HepG2 (cell line): ENCODE results near the gene ZNF10. TPM values are rescaled to one million over a fixed set of nuclear protein-coding genes. Genes with fewer than 3 reads are reported as not detected.
A peak's percentile ranks its signal among the peaks of the same experiment; 100 is the strongest.

Source experiments
- FOXP1 ChIP-seq, 2 experiments: fragments of 450-650 bp in 1 of 2; IDR thresholded peaks; 2 replicates each; pipeline ENCODE4 v1.6.1; 2017 to 2018; ENCODE audit warnings: antibody characterized with exemption in 1 of 2
- GABPB1 ChIP-seq: IDR thresholded peaks from 2 replicates; pipeline ENCODE4 v1.6.1; 2016; ENCODE audit warnings: mild to moderate bottlenecking, missing genetic modification reagents, moderate library complexity, missing compliant biosample characterization
- NFE2L2 ChIP-seq: fragments of 150-350 bp; IDR thresholded peaks from 2 replicates; pipeline ENCODE4 v1.6.1; 2014; ENCODE audit warnings: low read length
- SMAD3 ChIP-seq: sonication (generic); formaldehyde crosslinking; IDR thresholded peaks from 2 replicates; pipeline ENCODE4 v1.4.0; 2020; ENCODE audit warnings: missing genetic modification reagents
- SMARCE1 ChIP-seq: fragments of 450-650 bp; IDR thresholded peaks from 2 replicates; pipeline ENCODE4 v1.6.1; 2017; ENCODE audit warnings: borderline replicate concordance
- SOX6 ChIP-seq, 2 experiments: fragments of 450-650 bp in 1 of 2; sonication (generic) in 1 of 2; formaldehyde crosslinking in 1 of 2; IDR thresholded peaks; 2 replicates each; pipeline versions ENCODE4 v1.4.0 to v1.6.1; 2017 to 2020; ENCODE audit warnings: antibody characterized with exemption in 1 of 2, mild to moderate bottlenecking in 1 of 2, missing genetic modification reagents in 1 of 2
- ZNF343 ChIP-seq: sonication (generic); formaldehyde crosslinking; IDR thresholded peaks from 2 replicates; pipeline ENCODE4 v1.4.0; 2020; ENCODE audit warnings: mild to moderate bottlenecking, missing genetic modification reagents
- polyA plus RNA-seq, 8 experiments: library from polyadenylated mRNA; depleted of rRNA in 3 of 8; stranded (reverse) in 7 of 8; unstranded in 1 of 8; fragments of >200 nt; fragmentation: Illumina TruSeq in 4 of 8; extraction: Trizol in 4 of 8; gene quantifications; 2 replicates each; pipeline versions ENCODE4 v1.2.1 to v1.2.3, GENCODE V29; 2011 to 2016; ENCODE audit warnings: low read depth in 4 of 8, missing spikeins in 1 of 8, mixed read lengths in 1 of 8; ENCODE audit not compliant: insufficient read depth in 1 of 8
- total RNA-seq, 5 experiments: library from RNA; depleted of rRNA; stranded (reverse); fragments of >200 nt; fragmentation: Illumina TruSeq; extraction: Trizol; gene quantifications; 2 replicates each; pipeline ENCODE4 v1.2.3, GENCODE V29; 2016; ENCODE audit warnings: low read depth in 1 of 5
- TF ChIP-seq, protein P1 (sequence below): sonication (generic); formaldehyde crosslinking; IDR thresholded peaks from 2 replicates; pipeline ENCODE4 v1.4.0; 2020; ENCODE audit warnings: missing genetic modification reagents, borderline replicate concordance
- TF ChIP-seq, protein P2 (sequence below): sonication (generic); formaldehyde crosslinking; IDR thresholded peaks from 2 replicates; pipeline ENCODE4 v1.4.0; 2020; ENCODE audit warnings: missing genetic modification reagents
- TF ChIP-seq, protein P3 (sequence below): sonication (generic); formaldehyde crosslinking; IDR thresholded peaks from 2 replicates; pipeline ENCODE4 v1.8.0; 2022; ENCODE audit warnings: mild to moderate bottlenecking, missing genetic modification reagents, borderline replicate concordance
- TF ChIP-seq, protein P4 (sequence below): sonication (generic); formaldehyde crosslinking; IDR thresholded peaks from 2 replicates; pipeline ENCODE4 v1.5.0; 2020; ENCODE audit warnings: mild to moderate bottlenecking, missing genetic modification reagents
- TF ChIP-seq, protein P5 (sequence below): sonication (generic); formaldehyde crosslinking; IDR thresholded peaks from 2 replicates; pipeline ENCODE4 v1.4.0; 2020; ENCODE audit warnings: missing genetic modification reagents, borderline replicate concordance
- TF ChIP-seq, protein P6 (sequence below): sonication (generic); formaldehyde crosslinking; IDR thresholded peaks from 2 replicates; pipeline ENCODE4 v1.4.0; 2020; ENCODE audit warnings: mild to moderate bottlenecking, missing genetic modification reagents

Gene ZNF10
- total and polyA plus RNA-seq, 2 of the 13 experiments (the other 11 are each of a cell fraction or from before 2014, with no cell fraction given), result 2.9 to 6.5 TPM

DNA sequence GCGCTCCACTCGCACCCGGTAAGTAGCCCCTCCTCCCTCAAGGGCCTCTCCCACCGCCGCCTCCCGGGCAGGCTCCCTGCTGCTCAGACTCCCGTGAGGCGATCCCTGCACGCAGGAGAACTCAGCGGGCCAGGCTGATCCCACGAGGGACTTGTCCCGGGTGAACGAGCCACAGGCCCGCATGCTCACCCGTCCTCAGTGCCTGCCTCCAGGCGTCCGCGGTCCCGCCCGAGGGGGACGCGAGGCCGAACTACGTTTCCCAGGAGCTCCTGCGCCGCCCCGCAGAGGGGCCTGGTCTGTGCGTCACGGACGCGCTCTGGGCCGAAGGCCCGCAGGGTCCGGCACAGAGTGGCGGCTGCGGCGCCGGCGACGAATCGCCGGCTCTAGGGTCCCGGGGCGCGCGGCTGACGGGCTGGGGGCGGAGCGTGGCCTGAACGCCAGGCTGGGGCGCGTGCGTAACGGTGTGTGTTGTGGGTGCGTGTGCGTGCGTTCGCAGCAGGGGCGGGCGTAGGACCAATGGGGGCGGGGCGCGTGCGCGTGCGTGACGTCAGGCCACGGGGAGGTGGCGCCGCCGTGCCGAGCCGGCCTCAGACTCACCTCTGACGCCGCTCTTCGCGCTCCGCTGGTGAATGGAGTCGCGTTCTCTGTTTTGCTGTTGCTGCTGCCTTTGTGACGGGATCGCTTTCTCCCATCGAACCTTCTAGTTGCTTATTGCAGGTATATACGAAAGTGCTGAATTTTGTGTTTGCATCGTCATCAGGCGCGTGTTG, at the start of gene ZNF10, which contains the start of gene ZNF891 (continued):
- TF ChIP-seq, protein P1, sequence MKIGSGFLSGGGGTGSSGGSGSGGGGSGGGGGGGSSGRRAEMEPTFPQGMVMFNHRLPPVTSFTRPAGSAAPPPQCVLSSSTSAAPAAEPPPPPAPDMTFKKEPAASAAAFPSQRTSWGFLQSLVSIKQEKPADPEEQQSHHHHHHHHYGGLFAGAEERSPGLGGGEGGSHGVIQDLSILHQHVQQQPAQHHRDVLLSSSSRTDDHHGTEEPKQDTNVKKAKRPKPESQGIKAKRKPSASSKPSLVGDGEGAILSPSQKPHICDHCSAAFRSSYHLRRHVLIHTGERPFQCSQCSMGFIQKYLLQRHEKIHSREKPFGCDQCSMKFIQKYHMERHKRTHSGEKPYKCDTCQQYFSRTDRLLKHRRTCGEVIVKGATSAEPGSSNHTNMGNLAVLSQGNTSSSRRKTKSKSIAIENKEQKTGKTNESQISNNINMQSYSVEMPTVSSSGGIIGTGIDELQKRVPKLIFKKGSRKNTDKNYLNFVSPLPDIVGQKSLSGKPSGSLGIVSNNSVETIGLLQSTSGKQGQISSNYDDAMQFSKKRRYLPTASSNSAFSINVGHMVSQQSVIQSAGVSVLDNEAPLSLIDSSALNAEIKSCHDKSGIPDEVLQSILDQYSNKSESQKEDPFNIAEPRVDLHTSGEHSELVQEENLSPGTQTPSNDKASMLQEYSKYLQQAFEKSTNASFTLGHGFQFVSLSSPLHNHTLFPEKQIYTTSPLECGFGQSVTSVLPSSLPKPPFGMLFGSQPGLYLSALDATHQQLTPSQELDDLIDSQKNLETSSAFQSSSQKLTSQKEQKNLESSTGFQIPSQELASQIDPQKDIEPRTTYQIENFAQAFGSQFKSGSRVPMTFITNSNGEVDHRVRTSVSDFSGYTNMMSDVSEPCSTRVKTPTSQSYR (CRISPR knock-in tag), result peak; percentile 50; the same call in 1 of the 2 replicates
- TF ChIP-seq, protein P2, sequence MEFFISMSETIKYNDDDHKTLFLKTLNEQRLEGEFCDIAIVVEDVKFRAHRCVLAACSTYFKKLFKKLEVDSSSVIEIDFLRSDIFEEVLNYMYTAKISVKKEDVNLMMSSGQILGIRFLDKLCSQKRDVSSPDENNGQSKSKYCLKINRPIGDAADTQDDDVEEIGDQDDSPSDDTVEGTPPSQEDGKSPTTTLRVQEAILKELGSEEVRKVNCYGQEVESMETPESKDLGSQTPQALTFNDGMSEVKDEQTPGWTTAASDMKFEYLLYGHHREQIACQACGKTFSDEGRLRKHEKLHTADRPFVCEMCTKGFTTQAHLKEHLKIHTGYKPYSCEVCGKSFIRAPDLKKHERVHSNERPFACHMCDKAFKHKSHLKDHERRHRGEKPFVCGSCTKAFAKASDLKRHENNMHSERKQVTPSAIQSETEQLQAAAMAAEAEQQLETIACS, result peak; percentile 72; the same call in 1 of the 2 replicates
- TF ChIP-seq, protein P3, sequence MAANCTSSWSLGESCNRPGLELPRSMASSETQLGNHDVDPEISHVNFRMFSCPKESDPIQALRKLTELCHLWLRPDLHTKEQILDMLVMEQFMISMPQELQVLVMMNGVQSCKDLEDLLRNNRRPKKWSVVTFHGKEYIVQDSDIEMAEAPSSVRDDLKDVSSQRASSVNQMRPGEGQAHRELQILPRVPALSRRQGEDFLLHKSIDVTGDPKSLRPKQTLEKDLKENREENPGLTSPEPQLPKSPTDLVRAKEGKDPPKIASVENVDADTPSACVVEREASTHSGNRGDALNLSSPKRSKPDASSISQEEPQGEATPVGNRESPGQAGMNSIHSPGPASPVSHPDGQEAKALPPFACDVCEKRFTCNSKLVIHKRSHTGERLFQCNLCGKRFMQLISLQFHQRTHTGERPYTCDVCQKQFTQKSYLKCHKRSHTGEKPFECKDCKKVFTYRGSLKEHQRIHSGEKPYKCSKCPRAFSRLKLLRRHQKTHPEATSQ (CRISPR knock-in tag), result peak; percentile 38; the same call in 1 of the 2 replicates
- TF ChIP-seq SMAD3 (CRISPR knock-in tag) (peak; percentile 58; the same call in 1 of the 2 replicates), SMARCE1 (no peak), SOX6 (IDR thresholded peaks at IDR 0.05) (no peak), SOX6 (CRISPR knock-in tag; IDR thresholded peaks at IDR 0.05) (peak; percentile 57), FOXP1 (IDR thresholded peaks at IDR 0.05) (no peak), FOXP1 (CRISPR knock-in tag; IDR thresholded peaks at IDR 0.05) (no peak), NFE2L2 (no peak), GABPB1 (CRISPR knock-in tag) (peak; percentile 93), ZNF343 (no peak)
- TF ChIP-seq, protein P4, sequence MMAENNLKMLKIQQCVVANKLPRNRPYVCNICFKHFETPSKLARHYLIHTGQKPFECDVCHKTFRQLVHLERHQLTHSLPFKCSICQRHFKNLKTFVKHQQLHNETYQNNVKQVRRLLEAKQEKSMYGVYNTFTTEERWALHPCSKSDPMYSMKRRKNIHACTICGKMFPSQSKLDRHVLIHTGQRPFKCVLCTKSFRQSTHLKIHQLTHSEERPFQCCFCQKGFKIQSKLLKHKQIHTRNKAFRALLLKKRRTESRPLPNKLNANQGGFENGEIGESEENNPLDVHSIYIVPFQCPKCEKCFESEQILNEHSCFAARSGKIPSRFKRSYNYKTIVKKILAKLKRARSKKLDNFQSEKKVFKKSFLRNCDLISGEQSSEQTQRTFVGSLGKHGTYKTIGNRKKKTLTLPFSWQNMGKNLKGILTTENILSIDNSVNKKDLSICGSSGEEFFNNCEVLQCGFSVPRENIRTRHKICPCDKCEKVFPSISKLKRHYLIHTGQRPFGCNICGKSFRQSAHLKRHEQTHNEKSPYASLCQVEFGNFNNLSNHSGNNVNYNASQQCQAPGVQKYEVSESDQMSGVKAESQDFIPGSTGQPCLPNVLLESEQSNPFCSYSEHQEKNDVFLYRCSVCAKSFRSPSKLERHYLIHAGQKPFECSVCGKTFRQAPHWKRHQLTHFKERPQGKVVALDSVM (CRISPR knock-in tag), result 0 out of 2 replicates have a peak, but pooled peaks have one; percentile 17
- TF ChIP-seq, protein P5, sequence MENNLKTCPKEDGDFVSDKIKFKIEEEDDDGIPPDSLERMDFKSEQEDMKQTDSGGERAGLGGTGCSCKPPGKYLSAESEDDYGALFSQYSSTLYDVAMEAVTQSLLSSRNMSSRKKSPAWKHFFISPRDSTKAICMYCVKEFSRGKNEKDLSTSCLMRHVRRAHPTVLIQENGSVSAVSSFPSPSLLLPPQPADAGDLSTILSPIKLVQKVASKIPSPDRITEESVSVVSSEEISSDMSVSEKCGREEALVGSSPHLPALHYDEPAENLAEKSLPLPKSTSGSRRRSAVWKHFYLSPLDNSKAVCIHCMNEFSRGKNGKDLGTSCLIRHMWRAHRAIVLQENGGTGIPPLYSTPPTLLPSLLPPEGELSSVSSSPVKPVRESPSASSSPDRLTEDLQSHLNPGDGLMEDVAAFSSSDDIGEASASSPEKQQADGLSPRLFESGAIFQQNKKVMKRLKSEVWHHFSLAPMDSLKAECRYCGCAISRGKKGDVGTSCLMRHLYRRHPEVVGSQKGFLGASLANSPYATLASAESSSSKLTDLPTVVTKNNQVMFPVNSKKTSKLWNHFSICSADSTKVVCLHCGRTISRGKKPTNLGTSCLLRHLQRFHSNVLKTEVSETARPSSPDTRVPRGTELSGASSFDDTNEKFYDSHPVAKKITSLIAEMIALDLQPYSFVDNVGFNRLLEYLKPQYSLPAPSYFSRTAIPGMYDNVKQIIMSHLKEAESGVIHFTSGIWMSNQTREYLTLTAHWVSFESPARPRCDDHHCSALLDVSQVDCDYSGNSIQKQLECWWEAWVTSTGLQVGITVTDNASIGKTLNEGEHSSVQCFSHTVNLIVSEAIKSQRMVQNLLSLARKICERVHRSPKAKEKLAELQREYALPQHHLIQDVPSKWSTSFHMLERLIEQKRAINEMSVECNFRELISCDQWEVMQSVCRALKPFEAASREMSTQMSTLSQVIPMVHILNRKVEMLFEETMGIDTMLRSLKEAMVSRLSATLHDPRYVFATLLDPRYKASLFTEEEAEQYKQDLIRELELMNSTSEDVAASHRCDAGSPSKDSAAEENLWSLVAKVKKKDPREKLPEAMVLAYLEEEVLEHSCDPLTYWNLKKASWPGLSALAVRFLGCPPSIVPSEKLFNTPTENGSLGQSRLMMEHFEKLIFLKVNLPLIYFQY (CRISPR knock-in tag), result peak; percentile 97; the same call in 1 of the 2 replicates
- TF ChIP-seq, protein P6, sequence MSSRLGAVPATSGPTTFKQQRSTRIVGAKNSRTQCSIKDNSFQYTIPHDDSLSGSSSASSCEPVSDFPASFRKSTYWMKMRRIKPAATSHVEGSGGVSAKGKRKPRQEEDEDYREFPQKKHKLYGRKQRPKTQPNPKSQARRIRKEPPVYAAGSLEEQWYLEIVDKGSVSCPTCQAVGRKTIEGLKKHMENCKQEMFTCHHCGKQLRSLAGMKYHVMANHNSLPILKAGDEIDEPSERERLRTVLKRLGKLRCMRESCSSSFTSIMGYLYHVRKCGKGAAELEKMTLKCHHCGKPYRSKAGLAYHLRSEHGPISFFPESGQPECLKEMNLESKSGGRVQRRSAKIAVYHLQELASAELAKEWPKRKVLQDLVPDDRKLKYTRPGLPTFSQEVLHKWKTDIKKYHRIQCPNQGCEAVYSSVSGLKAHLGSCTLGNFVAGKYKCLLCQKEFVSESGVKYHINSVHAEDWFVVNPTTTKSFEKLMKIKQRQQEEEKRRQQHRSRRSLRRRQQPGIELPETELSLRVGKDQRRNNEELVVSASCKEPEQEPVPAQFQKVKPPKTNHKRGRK (CRISPR knock-in tag), result no peak
